HepG2 (cell line): ENCODE measurements around the gene NPB. TPM values are rescaled to one million over a fixed set of nuclear protein-coding genes. Genes with fewer than 3 reads are reported as not detected.

Source experiments
- ARID2 ChIP-seq: sonication (generic); formaldehyde crosslinking; IDR thresholded peaks from 2 replicates; pipeline ENCODE4 v1.8.1; 2022; ENCODE audit warnings: mild to moderate bottlenecking, missing genetic modification reagents, borderline replicate concordance
- ARNT2 ChIP-seq: sonication (generic); formaldehyde crosslinking; IDR thresholded peaks from 2 replicates; pipeline ENCODE4 v1.8.0; 2022; ENCODE audit warnings: mild to moderate bottlenecking, low read depth, missing genetic modification reagents, moderate library complexity
- CCAR2 ChIP-seq: fragments of 200-400 bp; formaldehyde crosslinking; optimal IDR thresholded peaks from 2 replicates; pipeline ENCODE3; 2018; ENCODE audit warnings: low read depth, mild to moderate bottlenecking, low read length, moderate library complexity
- ESRRA ChIP-seq: sonication (generic); formaldehyde crosslinking; IDR thresholded peaks from 2 replicates; pipeline ENCODE4 v1.5.1; 2020; ENCODE audit warnings: mild to moderate bottlenecking, low read depth, missing genetic modification reagents
- IKZF1 ChIP-seq: fragments of 450-650 bp; IDR thresholded peaks from 2 replicates; pipeline ENCODE4 v1.7.1; 2016
- KAT7 ChIP-seq: IDR thresholded peaks from 2 replicates; pipeline ENCODE4 v1.6.1; 2018; ENCODE audit warnings: borderline replicate concordance, missing compliant biosample characterization
- MAF1 ChIP-seq: sonication (generic); formaldehyde crosslinking; IDR thresholded peaks from 2 replicates; pipeline ENCODE4 v1.5.0; 2020; ENCODE audit warnings: missing genetic modification reagents, borderline replicate concordance
- NFE2 ChIP-seq: sonication (generic); formaldehyde crosslinking; IDR thresholded peaks from 2 replicates; pipeline ENCODE4 v1.4.0; 2020; ENCODE audit warnings: missing genetic modification reagents
- SP5 ChIP-seq: IDR thresholded peaks from 2 replicates; pipeline ENCODE4 v1.6.1; 2016; ENCODE audit warnings: low read depth, borderline replicate concordance
- ZFP90 ChIP-seq: sonication (generic); formaldehyde crosslinking; IDR thresholded peaks from 2 replicates; pipeline ENCODE4 v1.8.0; 2022; ENCODE audit warnings: missing genetic modification reagents, mild to moderate bottlenecking, inconsistent platforms, borderline replicate concordance
- ZFYVE20 ChIP-seq: sonication (generic); formaldehyde crosslinking; IDR thresholded peaks from 2 replicates; pipeline ENCODE4 v1.8.0; 2023; ENCODE audit warnings: low read depth, mild to moderate bottlenecking, moderate library complexity, missing genetic modification reagents, borderline replicate concordance
- ZKSCAN5 ChIP-seq: sonication (generic); formaldehyde crosslinking; IDR thresholded peaks from 2 replicates; pipeline ENCODE4 v1.5.1; 2020; ENCODE audit warnings: mild to moderate bottlenecking, missing genetic modification reagents
- ZNF256 ChIP-seq: sonication (generic); formaldehyde crosslinking; conservative IDR thresholded peaks from 2 replicates; pipeline ENCODE4 v1.4.0; 2020; ENCODE audit warnings: missing genetic modification reagents
- ZNF264 ChIP-seq: sonication (generic); formaldehyde crosslinking; IDR thresholded peaks from 2 replicates; pipeline ENCODE4 v1.4.0; 2020; ENCODE audit warnings: missing genetic modification reagents
- ZNF841 ChIP-seq: sonication (generic); formaldehyde crosslinking; IDR thresholded peaks from 2 replicates; pipeline ENCODE4 v1.8.1; 2023; ENCODE audit warnings: missing genetic modification reagents, borderline replicate concordance
- ZSCAN21 ChIP-seq: sonication (generic); formaldehyde crosslinking; IDR thresholded peaks from 2 replicates; pipeline ENCODE4 v1.8.0; 2022; ENCODE audit warnings: mild to moderate bottlenecking, missing genetic modification reagents, moderate library complexity, borderline replicate concordance
- polyA plus RNA-seq, 8 experiments: library from polyadenylated mRNA; depleted of rRNA in 3 of 8; stranded (reverse) in 7 of 8; unstranded in 1 of 8; fragments of >200 nt; fragmentation: Illumina TruSeq in 4 of 8; extraction: Trizol in 4 of 8; gene quantifications; 2 replicates each; pipeline versions ENCODE4 v1.2.1 to v1.2.3, GENCODE V29; 2011 to 2016; ENCODE audit warnings: low read depth in 4 of 8, missing spikeins in 1 of 8, mixed read lengths in 1 of 8; ENCODE audit not compliant: insufficient read depth in 1 of 8
- total RNA-seq, 5 experiments: library from RNA; depleted of rRNA; stranded (reverse); fragments of >200 nt; fragmentation: Illumina TruSeq; extraction: Trizol; gene quantifications; 2 replicates each; pipeline ENCODE4 v1.2.3, GENCODE V29; 2016; ENCODE audit warnings: low read depth in 1 of 5
- TF ChIP-seq, protein P1 (sequence below): IDR thresholded peaks from 2 replicates; pipeline ENCODE4 v1.6.1; 2016; ENCODE audit warnings: missing genetic modification reagents, missing compliant biosample characterization
- TF ChIP-seq, protein P2 (sequence below): sonication (generic); formaldehyde crosslinking; IDR thresholded peaks from 2 replicates; pipeline ENCODE4 v1.8.1; 2023; ENCODE audit warnings: missing genetic modification reagents, inconsistent platforms, borderline replicate concordance
- TF ChIP-seq, protein P3 (sequence below): fragments of 450-650 bp; IDR thresholded peaks from 2 replicates; pipeline ENCODE4 v1.6.1; 2017; ENCODE audit warnings: mild to moderate bottlenecking
- TF ChIP-seq, protein P4 (sequence below): sonication (generic); formaldehyde crosslinking; IDR thresholded peaks from 2 replicates; pipeline ENCODE4 v1.4.0; 2020; ENCODE audit warnings: mild to moderate bottlenecking, low read depth, missing genetic modification reagents
- TF ChIP-seq, protein P5 (sequence below): sonication (generic); formaldehyde crosslinking; IDR thresholded peaks from 2 replicates; pipeline ENCODE4 v1.5.1; 2020; ENCODE audit warnings: missing genetic modification reagents, mild to moderate bottlenecking, borderline replicate concordance
- TF ChIP-seq, protein P6 (sequence below): IDR thresholded peaks from 2 replicates; pipeline ENCODE4 v1.6.1; 2016; ENCODE audit warnings: low read depth, borderline replicate concordance

The NPB gene
- total and polyA plus RNA-seq, 2 of the 13 experiments (the other 11 are each of a cell fraction or from before 2014, with no cell fraction given), result 0.11 to 0.93 TPM

DNA sequence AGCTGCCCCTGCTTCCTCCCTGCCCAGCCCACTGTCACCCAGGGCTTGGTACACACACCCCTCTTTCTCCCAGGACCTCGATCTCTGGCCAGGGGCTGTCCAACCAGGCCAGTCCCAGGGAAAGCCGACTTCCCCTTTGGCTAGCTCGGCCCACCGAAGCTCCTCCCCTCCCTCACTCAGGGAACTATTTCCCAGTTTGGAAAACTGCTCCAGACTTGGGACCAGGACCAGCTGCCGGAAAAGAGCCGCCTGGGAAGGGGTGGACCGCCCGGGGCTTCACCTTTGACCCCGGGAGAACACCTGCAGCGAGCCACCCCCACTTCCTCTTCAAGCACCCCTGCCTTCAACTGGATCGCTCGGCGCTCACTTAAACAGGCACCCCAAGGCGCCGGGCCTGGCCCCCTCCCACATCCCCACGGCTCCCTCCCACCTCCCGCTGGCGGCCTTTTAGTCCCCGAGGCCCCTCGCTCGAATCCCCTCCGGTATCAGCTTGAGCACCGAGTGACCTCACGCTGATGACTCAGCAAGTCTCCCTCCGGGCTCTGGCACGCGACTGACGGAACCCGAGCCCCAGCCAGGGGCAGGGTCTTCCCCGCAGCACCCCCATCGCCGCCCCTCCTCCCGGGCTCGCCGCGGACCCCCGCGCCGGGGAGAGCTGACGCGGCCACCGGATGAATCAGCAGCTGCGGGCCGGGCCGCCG lies 24.6 kb downstream of the NPB start (continued):
- TF ChIP-seq, protein P1, sequence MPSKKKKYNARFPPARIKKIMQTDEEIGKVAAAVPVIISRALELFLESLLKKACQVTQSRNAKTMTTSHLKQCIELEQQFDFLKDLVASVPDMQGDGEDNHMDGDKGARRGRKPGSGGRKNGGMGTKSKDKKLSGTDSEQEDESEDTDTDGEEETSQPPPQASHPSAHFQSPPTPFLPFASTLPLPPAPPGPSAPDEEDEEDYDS (CRISPR knock-in tag), result peak; percentile 91
- TF ChIP-seq, protein P2, sequence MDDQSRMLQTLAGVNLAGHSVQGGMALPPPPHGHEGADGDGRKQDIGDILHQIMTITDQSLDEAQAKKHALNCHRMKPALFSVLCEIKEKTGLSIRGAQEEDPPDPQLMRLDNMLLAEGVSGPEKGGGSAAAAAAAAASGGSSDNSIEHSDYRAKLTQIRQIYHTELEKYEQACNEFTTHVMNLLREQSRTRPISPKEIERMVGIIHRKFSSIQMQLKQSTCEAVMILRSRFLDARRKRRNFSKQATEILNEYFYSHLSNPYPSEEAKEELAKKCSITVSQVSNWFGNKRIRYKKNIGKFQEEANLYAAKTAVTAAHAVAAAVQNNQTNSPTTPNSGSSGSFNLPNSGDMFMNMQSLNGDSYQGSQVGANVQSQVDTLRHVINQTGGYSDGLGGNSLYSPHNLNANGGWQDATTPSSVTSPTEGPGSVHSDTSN, result no peak
- TF ChIP-seq ESRRA, result no peak
- no peak for TF ChIP-seq ZNF256 (CRISPR knock-in tag)
- TF ChIP-seq, protein P3, sequence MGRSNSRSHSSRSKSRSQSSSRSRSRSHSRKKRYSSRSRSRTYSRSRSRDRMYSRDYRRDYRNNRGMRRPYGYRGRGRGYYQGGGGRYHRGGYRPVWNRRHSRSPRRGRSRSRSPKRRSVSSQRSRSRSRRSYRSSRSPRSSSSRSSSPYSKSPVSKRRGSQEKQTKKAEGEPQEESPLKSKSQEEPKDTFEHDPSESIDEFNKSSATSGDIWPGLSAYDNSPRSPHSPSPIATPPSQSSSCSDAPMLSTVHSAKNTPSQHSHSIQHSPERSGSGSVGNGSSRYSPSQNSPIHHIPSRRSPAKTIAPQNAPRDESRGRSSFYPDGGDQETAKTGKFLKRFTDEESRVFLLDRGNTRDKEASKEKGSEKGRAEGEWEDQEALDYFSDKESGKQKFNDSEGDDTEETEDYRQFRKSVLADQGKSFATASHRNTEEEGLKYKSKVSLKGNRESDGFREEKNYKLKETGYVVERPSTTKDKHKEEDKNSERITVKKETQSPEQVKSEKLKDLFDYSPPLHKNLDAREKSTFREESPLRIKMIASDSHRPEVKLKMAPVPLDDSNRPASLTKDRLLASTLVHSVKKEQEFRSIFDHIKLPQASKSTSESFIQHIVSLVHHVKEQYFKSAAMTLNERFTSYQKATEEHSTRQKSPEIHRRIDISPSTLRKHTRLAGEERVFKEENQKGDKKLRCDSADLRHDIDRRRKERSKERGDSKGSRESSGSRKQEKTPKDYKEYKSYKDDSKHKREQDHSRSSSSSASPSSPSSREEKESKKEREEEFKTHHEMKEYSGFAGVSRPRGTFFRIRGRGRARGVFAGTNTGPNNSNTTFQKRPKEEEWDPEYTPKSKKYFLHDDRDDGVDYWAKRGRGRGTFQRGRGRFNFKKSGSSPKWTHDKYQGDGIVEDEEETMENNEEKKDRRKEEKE, result no peak
- 0 out of 2 replicates have a peak, but pooled peaks have one; percentile 53 for TF ChIP-seq ARID2 (CRISPR knock-in tag)
- TF ChIP-seq ZSCAN21 (CRISPR knock-in tag), result no peak
- TF ChIP-seq IKZF1, result no peak
- no peak for TF ChIP-seq ZNF841 (CRISPR knock-in tag)
- no peak; the same call in 1 of the 2 replicates for TF ChIP-seq ZFP90 (CRISPR knock-in tag)
- TF ChIP-seq ZNF264 (CRISPR knock-in tag), result no peak
- TF ChIP-seq ZKSCAN5 (CRISPR knock-in tag), result no peak
- TF ChIP-seq, protein P4, sequence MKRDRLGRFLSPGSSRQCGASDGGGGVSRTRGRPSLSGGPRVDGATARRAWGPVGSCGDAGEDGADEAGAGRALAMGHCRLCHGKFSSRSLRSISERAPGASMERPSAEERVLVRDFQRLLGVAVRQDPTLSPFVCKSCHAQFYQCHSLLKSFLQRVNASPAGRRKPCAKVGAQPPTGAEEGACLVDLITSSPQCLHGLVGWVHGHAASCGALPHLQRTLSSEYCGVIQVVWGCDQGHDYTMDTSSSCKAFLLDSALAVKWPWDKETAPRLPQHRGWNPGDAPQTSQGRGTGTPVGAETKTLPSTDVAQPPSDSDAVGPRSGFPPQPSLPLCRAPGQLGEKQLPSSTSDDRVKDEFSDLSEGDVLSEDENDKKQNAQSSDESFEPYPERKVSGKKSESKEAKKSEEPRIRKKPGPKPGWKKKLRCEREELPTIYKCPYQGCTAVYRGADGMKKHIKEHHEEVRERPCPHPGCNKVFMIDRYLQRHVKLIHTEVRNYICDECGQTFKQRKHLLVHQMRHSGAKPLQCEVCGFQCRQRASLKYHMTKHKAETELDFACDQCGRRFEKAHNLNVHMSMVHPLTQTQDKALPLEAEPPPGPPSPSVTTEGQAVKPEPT (CRISPR knock-in tag), result no peak
- TF ChIP-seq KAT7 (CRISPR knock-in tag), result peak; percentile 51; the same call in 1 of the 2 replicates
- TF ChIP-seq ARNT2 (CRISPR knock-in tag), result no peak
- peak; percentile 67; the same call in 1 of the 2 replicates for TF ChIP-seq MAF1 (CRISPR knock-in tag)
- TF ChIP-seq ZFYVE20 (CRISPR knock-in tag), result no peak
- TF ChIP-seq, protein P5, sequence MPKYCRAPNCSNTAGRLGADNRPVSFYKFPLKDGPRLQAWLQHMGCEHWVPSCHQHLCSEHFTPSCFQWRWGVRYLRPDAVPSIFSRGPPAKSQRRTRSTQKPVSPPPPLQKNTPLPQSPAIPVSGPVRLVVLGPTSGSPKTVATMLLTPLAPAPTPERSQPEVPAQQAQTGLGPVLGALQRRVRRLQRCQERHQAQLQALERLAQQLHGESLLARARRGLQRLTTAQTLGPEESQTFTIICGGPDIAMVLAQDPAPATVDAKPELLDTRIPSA, result no peak
- peak; percentile 82; the same call in 1 of the 2 replicates for TF ChIP-seq NFE2 (CRISPR knock-in tag)
- TF ChIP-seq, protein P6, sequence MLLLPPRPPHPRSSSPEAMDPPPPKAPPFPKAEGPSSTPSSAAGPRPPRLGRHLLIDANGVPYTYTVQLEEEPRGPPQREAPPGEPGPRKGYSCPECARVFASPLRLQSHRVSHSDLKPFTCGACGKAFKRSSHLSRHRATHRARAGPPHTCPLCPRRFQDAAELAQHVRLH (CRISPR knock-in tag), result no peak
- TF ChIP-seq CCAR2, result no peak
- peak; percentile 35; the same call in 1 of the 2 replicates for TF ChIP-seq SP5 (CRISPR knock-in tag)
